H9 (cell line): Measurements from ENCODE around the gene METTL27. TPM values are rescaled to one million over a fixed set of nuclear protein-coding genes. Genes with fewer than 3 reads are reported as not detected.

Source experiments
- DNase-seq: peaks from one replicate; pipeline ENCODE4 v3.0.0-alpha.2; 2017
- H2AFZ ChIP-seq: one replicate; pipeline ENCODE4 v1.6.1; 2013; ENCODE audit warnings: mild to moderate bottlenecking, low read length, control low read depth, moderate library complexity
- H2AK5ac ChIP-seq: 2 replicates; pipeline ENCODE4 v1.6.1; 2013; ENCODE audit warnings: low read length, control low read depth, mixed read lengths; ENCODE audit not compliant: insufficient read length
- H2BK120ac ChIP-seq: one replicate; pipeline ENCODE4 v1.6.1; 2013; ENCODE audit warnings: low read depth, mild to moderate bottlenecking, low read length, control low read depth, inconsistent platforms; ENCODE audit not compliant: poor library complexity, severe bottlenecking
- H2BK12ac ChIP-seq: 2 replicates; pipeline ENCODE4 v1.6.1; 2013; ENCODE audit warnings: low read length, control low read depth, mixed read lengths, low read depth; ENCODE audit not compliant: insufficient read length
- H2BK15ac ChIP-seq: 2 replicates; pipeline ENCODE4 v1.6.1; 2013; ENCODE audit warnings: low read depth, low read length, control low read depth
- H2BK20ac ChIP-seq: one replicate; pipeline ENCODE4 v1.6.1; 2013; ENCODE audit warnings: low read depth, mild to moderate bottlenecking, low read length, control low read depth, inconsistent platforms; ENCODE audit not compliant: poor library complexity, severe bottlenecking
- H2BK5ac ChIP-seq: 2 replicates; pipeline ENCODE4 v1.6.1; 2013; ENCODE audit warnings: low read length, control low read depth, mixed read lengths; ENCODE audit not compliant: insufficient read length
- H3K14ac ChIP-seq: 2 replicates; pipeline ENCODE4 v1.6.1; 2013; ENCODE audit warnings: low read length, control low read depth; ENCODE audit not compliant: insufficient read depth
- H3K18ac ChIP-seq: 2 replicates; pipeline ENCODE4 v1.6.1; 2013; ENCODE audit warnings: low read depth, mild to moderate bottlenecking, mixed read lengths, low read length, control low read depth; ENCODE audit not compliant: insufficient read length
- H3K23ac ChIP-seq: 2 replicates; pipeline ENCODE4 v1.6.1; 2013; ENCODE audit warnings: low read length, control low read depth, mixed read lengths, low read depth; ENCODE audit not compliant: insufficient read length
- H3K23me2 ChIP-seq: 2 replicates; pipeline ENCODE4 v1.6.1; 2013; ENCODE audit warnings: low read depth, mild to moderate bottlenecking, mixed read lengths, low read length, control low read depth; ENCODE audit not compliant: insufficient read length, poor library complexity, severe bottlenecking
- H3K27ac ChIP-seq: 2 replicates; pipeline ENCODE4 v1.5.1; 2013; ENCODE audit warnings: low read length, control low read depth, mixed read lengths, low read depth; ENCODE audit not compliant: insufficient read length
- H3K27me3 ChIP-seq: 2 replicates; pipeline ENCODE4 v1.6.1; 2013; ENCODE audit warnings: low read length, control low read depth, inconsistent platforms; ENCODE audit not compliant: insufficient read depth
- H3K4ac ChIP-seq: 2 replicates; pipeline ENCODE4 v1.6.1; 2013; ENCODE audit warnings: low read depth, mild to moderate bottlenecking, control low read depth, inconsistent platforms, low read length, moderate library complexity
- H3K4me1 ChIP-seq: 2 replicates; pipeline ENCODE4 v1.6.1; 2013; ENCODE audit warnings: low read length, control low read depth, inconsistent platforms; ENCODE audit not compliant: insufficient read depth
- H3K4me2 ChIP-seq: 2 replicates; pipeline ENCODE4 v1.6.1; 2013; ENCODE audit warnings: low read length, control low read depth, mixed read lengths; ENCODE audit not compliant: insufficient read length, insufficient read depth
- H3K56ac ChIP-seq: 2 replicates; pipeline ENCODE4 v1.6.1; 2013; ENCODE audit warnings: low read depth, mild to moderate bottlenecking, mixed read lengths, low read length, control low read depth; ENCODE audit not compliant: insufficient read length
- H3K79me1 ChIP-seq: 2 replicates; pipeline ENCODE4 v1.6.1; 2013; ENCODE audit warnings: low read depth, mild to moderate bottlenecking, moderate library complexity, low read length, control low read depth, inconsistent platforms; ENCODE audit not compliant: insufficient read depth, poor library complexity, severe bottlenecking
- H3K79me2 ChIP-seq: 2 replicates; pipeline ENCODE4 v1.6.1; 2013; ENCODE audit warnings: low read length, control low read depth, inconsistent platforms; ENCODE audit not compliant: insufficient read depth
- H3K9ac ChIP-seq: 2 replicates; pipeline ENCODE4 v1.6.1; 2013; ENCODE audit warnings: low read length, control low read depth, mixed read lengths; ENCODE audit not compliant: insufficient read length; ENCODE audit errors: extremely low read depth
- H3K9me3 ChIP-seq: one replicate; pipeline ENCODE4 v1.6.1; 2013; ENCODE audit warnings: low read depth, low read length, inconsistent platforms; ENCODE audit not compliant: control insufficient read depth
- H3T11ph ChIP-seq: one replicate; pipeline ENCODE4 v1.6.1; 2013; ENCODE audit warnings: mild to moderate bottlenecking, low read length, control low read depth, inconsistent platforms
- H4K20me1 ChIP-seq: one replicate; pipeline ENCODE4 v1.6.1; 2013; ENCODE audit not compliant: control insufficient read depth, insufficient read length, insufficient read depth
- H4K5ac ChIP-seq: 2 replicates; pipeline ENCODE4 v1.6.1; 2013; ENCODE audit warnings: low read depth, mild to moderate bottlenecking, mixed read lengths, low read length, control low read depth; ENCODE audit not compliant: insufficient read length
- H4K8ac ChIP-seq: replicated peaks from 2 replicates; pipeline ENCODE4 v1.6.1; 2013; ENCODE audit warnings: low read length, control low read depth, mixed read lengths, low read depth; ENCODE audit not compliant: insufficient read length
- H4K91ac ChIP-seq: 2 replicates; pipeline ENCODE4 v1.6.1; 2013; ENCODE audit warnings: low read depth, mild to moderate bottlenecking, moderate library complexity, mixed read lengths, low read length, control low read depth; ENCODE audit not compliant: insufficient read length
- H3K27ac Mint-ChIP-seq, 3 experiments: 2 replicates in 2 of 3; 3 replicates in 1 of 3; pipeline ENCODE4 v1.8.0; 2020 to 2021; ENCODE audit warnings: mixed read lengths in 3 of 3, mild to moderate bottlenecking in 1 of 3, moderate library complexity in 1 of 3
- H3K27me3 Mint-ChIP-seq: 2 replicates; pipeline ENCODE4 v1.8.0; 2021; ENCODE audit warnings: low read depth, mild to moderate bottlenecking, moderate library complexity, mixed read lengths
- H3K36me3 Mint-ChIP-seq, 3 experiments: 2 replicates in 2 of 3; 3 replicates in 1 of 3; pipeline ENCODE4 v1.8.0; 2020 to 2021; ENCODE audit warnings: low read depth in 3 of 3, mixed read lengths in 3 of 3; ENCODE audit not compliant: insufficient read depth in 1 of 3
- H3K4me1 Mint-ChIP-seq, 2 experiments: 2 replicates each; pipeline ENCODE4 v1.8.0; 2020; ENCODE audit warnings: mixed read lengths in 2 of 2
- H3K4me3 Mint-ChIP-seq, 2 experiments: 2 replicates in 1 of 2; 3 replicates in 1 of 2; pipeline ENCODE4 v1.8.0; 2020 to 2021; ENCODE audit warnings: mild to moderate bottlenecking in 2 of 2, mixed read lengths in 2 of 2, moderate library complexity in 1 of 2
- H3K9me3 Mint-ChIP-seq, 2 experiments: 2 replicates in 1 of 2; 3 replicates in 1 of 2; pipeline ENCODE4 v1.8.0; 2020; ENCODE audit warnings: mild to moderate bottlenecking in 2 of 2, mixed read lengths in 2 of 2, moderate library complexity in 1 of 2
- CTCF ChIP-seq: fragments of 200-600 bp; sonication (generic); conservative IDR thresholded peaks from 3 replicates; pipeline ENCODE4 v1.8.0; 2021; ENCODE audit warnings: antibody characterized with exemption, mild to moderate bottlenecking
- WGBS: extraction: QIAGEN DNeasy Blood & Tissue Kit; methylation state at CpG from one replicate; pipeline ENCODE4 v1.1.7; 2013; ENCODE audit warnings: missing lambda C conversion rate, low lambda C conversion rate, mixed read lengths; ENCODE audit not compliant: insufficient read length; ENCODE audit errors: extremely low coverage; 5-methylcytosine and 5-hydroxymethylcytosine counted together
- total RNA-seq: library from RNA; stranded (reverse); gene quantifications from 2 replicates; pipeline ENCODE4 v1.2.1, GENCODE V29; 2021

The METTL27 gene
- total RNA-seq, 1 experiment from 2014 or later = 13.5 TPM

GRCh38 chr7:73834626-73835191 is 7.6 kb downstream of the METTL27 start:
- Histone ChIP-seq H3K56ac (no peak overlapping the region), H3K14ac (no peak overlapping the region), H3K27me3 (no peaks in the 10 kb centered on the region), H4K91ac (no peak overlapping the region), H3K23ac (no peak overlapping the region), H2BK120ac (no peak overlapping the region), H3K79me1 (no peaks in the 10 kb centered on the region), H3K4ac (no peak overlapping the region), H4K20me1 (no peaks in the 10 kb centered on the region), H4K5ac (no peak overlapping the region), H3K4me1 (peaks cover 7% of the 10 kb centered on the region), H3K4me2 (no peak overlapping the region), H2BK20ac (no peak overlapping the region), H2AFZ (no peak overlapping the region), H3K18ac (no peak overlapping the region), H3K23me2 (peaks cover 9% of the 10 kb centered on the region), H3T11ph (no peak overlapping the region), H2BK15ac (no peak overlapping the region), H3K79me2 (no peaks in the 10 kb centered on the region), H3K9me3 (no peaks in the 10 kb centered on the region), H2BK12ac (no peak overlapping the region), H3K27ac (no peak overlapping the region), H4K8ac (no peak overlapping the region), H2AK5ac (no peak overlapping the region), H2BK5ac (no peak overlapping the region), H3K9ac (no peak overlapping the region)
- DNase-seq = peak; percentile 27
- WGBS = no CpG with 5 or more reads among the region's 11 CpGs
- Mint-ChIP-seq H3K27me3 (peaks cover 7% of the 10 kb centered on the region), H3K9me3 (peaks cover 0 to 4% of the 10 kb centered on the region in 2 experiments; a peak in 3 of 5 replicates), H3K27ac (no peak overlapping the region), H3K4me1 (peaks cover 39 to 42% of the 10 kb centered on the region in 2 experiments), H3K36me3 (peaks cover 2 to 7% (median 5%) of the 10 kb centered on the region in 3 experiments; a peak in 4 of 7 replicates), H3K4me3 (no peak overlapping the region)
- TF ChIP-seq CTCF = no peak
